ENCODE data around the gene CYTH1. TPM values are rescaled to one million over a fixed set of nuclear protein-coding genes. Genes with fewer than 3 reads are reported as not detected.
A peak's percentile ranks its signal among the peaks of the same experiment; 100 is the strongest.
"Not testable (repeated sequence)": the region's sequence is repeated elsewhere in the genome, so short reads cannot be mapped to it uniquely, and the experiment has no call there.

CYTH1 gene
- total RNA-seq, 1 donor from 2014 or later: 44.3 TPM

GRCh38 chr17:78788451-78788850, 6.4 kb upstream of the CYTH1 start:
- DNase-seq (ENCODE audit: low spot score): no peak

- no peak for DNase-seq (ENCODE audit: low spot score)
These were observed 5.4 kb upstream of the CYTH1 start for GRCh38 chr17:78787444-78787843.

GRCh38 chr17:78785663-78786057, 3.6 kb upstream of the CYTH1 start:
- DNase-seq (ENCODE audit: low spot score): no peak

GRCh38 chr17:78785011-78785662, 3.1 kb upstream of the CYTH1 start:
- no peak for DNase-seq (ENCODE audit: low spot score)

- DNase-seq (ENCODE audit: low spot score): no peak
These were observed 2.3 kb upstream of the CYTH1 start for GRCh38 chr17:78784352-78784751.

- no peak for DNase-seq (ENCODE audit: low spot score)
These were observed 1.7 kb upstream of the CYTH1 start for GRCh38 chr17:78783711-78784324.

- DNase-seq (ENCODE audit: low spot score): no peak
These were observed 775 bp downstream of the CYTH1 start for GRCh38 chr17:78781104-78781892.

- DNase-seq (ENCODE audit: low spot score): no peak
These were observed 1.7 kb downstream of the CYTH1 start for GRCh38 chr17:78780335-78780734.

GRCh38 chr17:78779850-78780249, 2.2 kb downstream of the CYTH1 start:
- DNase-seq (ENCODE audit: low spot score): no peak

GRCh38 chr17:78779286-78779651, 2.8 kb downstream of the CYTH1 start:
- DNase-seq (ENCODE audit: low spot score): not testable (repeated sequence)

- DNase-seq (ENCODE audit: low spot score): no peak
These were observed 4.2 kb downstream of the CYTH1 start for GRCh38 chr17:78777881-78778280.

- no peak for DNase-seq (ENCODE audit: low spot score)
These were observed 7.0 kb downstream of the CYTH1 start for GRCh38 chr17:78774956-78775571.

GRCh38 chr17:78774453-78774852, 7.6 kb downstream of the CYTH1 start:
- peak; percentile 52 for DNase-seq (ENCODE audit: low spot score)

GRCh38 chr17:78771758-78772382, 10.2 kb downstream of the CYTH1 start:
- DNase-seq (ENCODE audit: low spot score): no peak

- DNase-seq (ENCODE audit: low spot score): no peak
These were observed 12.8 kb downstream of the CYTH1 start for GRCh38 chr17:78769196-78769773.

- DNase-seq (ENCODE audit: low spot score): no peak
These were observed 14.3 kb downstream of the CYTH1 start for GRCh38 chr17:78767806-78768205.

GRCh38 chr17:78766743-78767294, 15.3 kb downstream of the CYTH1 start:
- no peak for DNase-seq (ENCODE audit: low spot score)

- DNase-seq (ENCODE audit: low spot score): no peak
These were observed 15.8 kb downstream of the CYTH1 start for GRCh38 chr17:78766225-78766624.

GRCh38 chr17:78765821-78766220, 16.3 kb downstream of the CYTH1 start:
- DNase-seq (ENCODE audit: low spot score): no peak

GRCh38 chr17:78764871-78765270, 17.2 kb downstream of the CYTH1 start:
- DNase-seq (ENCODE audit: low spot score): no peak

- no peak for DNase-seq (ENCODE audit: low spot score)
These were observed 18.5 kb downstream of the CYTH1 start for GRCh38 chr17:78763561-78763960.

Data from umbilical cord (tissue), 2 donors.